GM18868 (cell line): ENCODE measurements around the gene GPR132.
"Not testable (repeated sequence)": the region's sequence is repeated elsewhere in the genome, so short reads cannot be mapped to it uniquely, and the experiment has no call there.

Source experiments
- ATAC-seq: cut with Tn5 transposase; IDR thresholded peaks from one replicate; pipeline ENCODE4 v1.9.1; 2021; ENCODE audit warnings: mild to moderate bottlenecking, moderate library complexity; ENCODE audit not compliant: unreplicated experiment

The GPR132 gene

GRCh38 chr14:105076296-105076804 lies 11.1 kb upstream of the GPR132 start:
- no peak for ATAC-seq

DNA sequence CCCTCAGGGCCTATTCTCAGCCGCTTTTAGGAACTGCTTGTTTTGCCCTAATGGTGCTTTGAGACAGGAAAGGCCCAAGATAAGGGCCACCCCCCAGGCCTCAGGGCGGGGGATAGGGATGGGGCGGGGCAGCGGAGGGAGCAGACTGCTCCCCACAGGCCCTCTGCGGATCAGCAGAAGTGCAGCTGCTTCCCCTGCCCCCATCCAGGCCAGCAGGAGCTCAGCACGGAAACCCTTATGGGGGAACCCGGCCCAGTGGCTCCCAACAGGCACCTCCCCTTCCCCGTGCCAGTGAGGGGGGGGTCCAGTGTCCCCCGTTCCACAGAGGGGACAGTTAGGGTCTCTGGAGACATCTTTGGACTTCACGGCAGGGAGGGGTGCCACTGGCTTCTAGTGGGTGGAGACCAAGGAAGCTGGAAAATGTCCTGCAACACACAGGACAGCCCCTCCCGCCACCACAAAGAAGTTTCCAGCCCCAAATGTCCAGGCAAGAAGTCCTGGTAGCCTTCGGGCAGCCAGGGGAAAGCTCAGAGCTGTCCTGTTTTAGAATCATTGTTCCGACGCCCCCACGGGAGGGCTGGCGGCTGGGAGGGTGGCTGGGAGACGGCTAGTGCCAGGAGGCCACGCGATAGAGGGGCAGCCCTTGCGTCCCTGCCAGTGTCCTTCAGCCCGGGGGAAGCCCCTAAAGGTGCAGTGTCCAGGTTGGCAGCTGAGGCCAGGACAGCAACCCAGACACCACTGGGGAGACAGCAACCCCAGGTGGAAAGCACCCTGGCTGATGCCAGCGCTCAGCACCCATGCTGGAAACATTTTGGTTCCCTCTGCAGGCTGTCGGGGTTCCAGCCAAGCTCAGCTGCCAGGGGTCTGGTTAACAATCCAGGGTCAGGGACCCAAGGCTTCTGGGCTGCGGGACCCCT lies 10.4 kb upstream of the GPR132 start:
- ATAC-seq, result peak; percentile 70

- no peak for ATAC-seq
Measured at GRCh38 chr14:105074601-105075053, 9.4 kb upstream of the GPR132 start.

DNA sequence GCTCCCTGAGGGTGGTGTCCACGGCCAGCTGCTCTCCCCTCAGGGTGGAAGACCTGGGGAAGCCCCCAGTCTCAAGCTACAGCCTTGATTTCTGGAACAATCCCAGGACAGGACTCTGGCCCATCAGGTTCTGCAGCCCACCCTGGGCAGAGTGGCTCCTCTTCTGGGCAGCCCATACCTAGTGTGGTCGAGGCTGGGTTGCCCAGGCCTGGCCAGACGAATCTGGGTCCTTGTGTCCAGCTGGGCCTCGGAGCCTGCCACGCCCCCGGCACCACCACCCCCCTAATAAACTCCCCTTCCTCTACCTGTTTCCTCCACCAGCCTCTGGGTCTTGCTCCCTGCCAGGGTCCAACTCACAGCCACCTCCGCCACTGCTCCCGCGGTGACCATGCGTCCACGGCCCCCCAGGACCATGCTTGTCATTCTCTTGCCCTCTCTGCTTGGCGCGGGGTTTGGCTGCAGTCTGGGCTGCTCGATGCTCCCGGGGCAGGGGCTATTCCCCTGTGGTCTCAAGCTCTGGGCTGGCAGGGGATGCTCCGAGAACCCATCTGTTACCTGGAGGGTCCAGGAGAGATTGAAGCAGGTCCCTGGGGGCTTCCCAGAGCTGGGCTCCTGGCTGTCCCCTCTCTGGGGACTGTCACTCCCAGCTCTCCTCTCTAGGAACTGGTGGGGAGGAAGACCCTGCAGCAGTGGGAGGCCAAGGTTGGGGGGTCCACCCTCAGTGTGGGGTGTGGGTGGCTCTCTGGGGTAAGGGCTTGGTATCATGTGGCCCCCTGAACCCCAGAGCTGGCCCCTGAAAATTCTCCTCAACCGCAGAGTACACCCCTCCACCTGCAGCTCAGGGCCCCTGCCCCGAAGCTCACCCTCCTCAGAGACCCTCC lies 8.7 kb upstream of the GPR132 start:
- ATAC-seq, result no peak

GRCh38 chr14:105072892-105073719 lies 7.9 kb upstream of the GPR132 start:
- ATAC-seq, result no peak

GRCh38 chr14:105072381-105072861 lies 7.2 kb upstream of the GPR132 start:
- ATAC-seq, result no peak

DNA sequence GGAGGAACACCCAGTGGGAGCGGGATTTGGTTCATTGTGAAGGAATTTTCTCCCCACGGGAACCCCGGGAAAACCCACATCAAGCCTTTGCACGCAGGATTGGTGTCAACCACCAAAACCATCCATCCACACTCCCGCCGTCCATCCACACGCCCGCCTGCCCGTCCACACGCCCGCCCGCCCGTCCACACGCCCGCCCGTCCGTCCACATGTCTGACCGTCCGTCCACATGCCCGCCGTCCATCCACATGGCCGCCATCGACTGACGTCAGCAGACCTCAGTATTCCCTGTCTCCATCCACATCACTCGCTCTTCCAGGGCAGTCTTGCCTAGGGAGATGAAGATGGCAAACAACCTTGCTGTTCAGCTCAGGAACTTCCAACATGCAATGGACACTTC lies 6.7 kb upstream of the GPR132 start:
- ATAC-seq, result no peak

GRCh38 chr14:105071326-105071725 lies 6.1 kb upstream of the GPR132 start:
- ATAC-seq, result no peak

- no peak for ATAC-seq
Measured at GRCh38 chr14:105070760-105071137, 5.5 kb upstream of the GPR132 start.

- no peak for ATAC-seq
Measured at GRCh38 chr14:105069871-105070759, 4.9 kb upstream of the GPR132 start.

- ATAC-seq, result no peak
Measured at GRCh38 chr14:105069522-105069870, 4.3 kb upstream of the GPR132 start.

- no peak for ATAC-seq
Measured at GRCh38 chr14:105068818-105069217, 3.6 kb upstream of the GPR132 start.

- ATAC-seq, result no peak
Measured at GRCh38 chr14:105067969-105068301, 2.7 kb upstream of the GPR132 start.

GRCh38 chr14:105067140-105067968 lies 2.1 kb upstream of the GPR132 start:
- no peak for ATAC-seq

GRCh38 chr14:105066240-105067071 lies 1.2 kb upstream of the GPR132 start:
- ATAC-seq, result no peak

DNA sequence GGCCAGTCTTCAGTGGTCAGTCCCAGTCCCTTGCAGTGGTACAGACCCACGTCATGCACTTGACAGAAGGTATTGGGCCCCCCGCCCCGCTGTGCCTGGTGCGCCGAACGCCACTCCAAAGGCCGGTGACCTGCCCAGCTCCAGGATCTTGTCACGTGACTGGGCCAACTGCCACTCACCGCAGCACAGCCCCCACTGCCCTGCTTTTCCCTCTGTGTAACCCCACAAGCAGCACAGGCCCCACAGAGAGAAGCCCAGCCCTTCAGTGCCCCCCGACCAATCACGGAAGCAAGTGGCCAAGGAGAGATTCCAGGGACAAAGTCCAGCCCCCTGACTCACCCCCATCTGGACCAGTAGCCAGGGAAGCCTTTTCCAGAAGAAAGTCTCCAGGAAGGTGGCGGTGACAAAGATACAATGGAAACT lies 498 bp downstream of the GPR132 start:
- no peak for ATAC-seq

- ATAC-seq, result no peak
Measured at GRCh38 chr14:105064001-105064400, 1.2 kb downstream of the GPR132 start.

DNA sequence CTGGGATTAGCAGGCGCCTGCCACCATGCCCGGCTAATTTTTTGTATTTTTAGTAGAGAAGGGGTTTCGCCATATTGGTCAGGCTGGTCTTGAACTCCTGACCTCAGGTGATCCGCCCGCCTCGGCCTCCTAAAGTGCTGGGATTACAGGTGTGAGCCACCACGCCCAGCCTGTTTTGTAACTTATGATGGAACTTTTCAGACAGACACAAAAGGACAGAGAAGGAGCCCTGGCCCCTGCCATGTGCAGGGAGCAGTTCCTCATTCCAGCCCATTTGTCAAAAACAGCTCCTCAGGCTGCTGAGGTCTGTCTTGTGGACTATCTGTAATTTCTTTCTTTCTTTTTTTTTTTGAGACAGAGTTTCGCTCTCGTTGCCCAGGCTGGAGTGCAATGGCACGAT lies 1.7 kb downstream of the GPR132 start:
- not testable (repeated sequence) for ATAC-seq
